Small intestine (tissue), 7 donors: ENCODE measurements around the gene RAET1G. TPM values are rescaled to one million over a fixed set of nuclear protein-coding genes. Genes with fewer than 3 reads are reported as not detected.
"Not testable (repeated sequence)": the region's sequence is repeated elsewhere in the genome, so short reads cannot be mapped to it uniquely, and the experiment has no call there.

Experiments
- DNase-seq, 2 donors: peaks; one replicate each; pipeline versions ENCODE4 v3.0.0 to v3.0.0-alpha.2; 2013
- FAIRE-seq: peaks from 2 replicates; lab custom pipeline; 2012; peaks lifted over from hg19 to GRCh38; lab: Jason Lieb, UNC
- H3K27ac ChIP-seq, 3 donors: one replicate each; pipeline ENCODE4 v1.5.1; 2013; ENCODE audit warnings: low read length in 2 of 3, mild to moderate bottlenecking in 2 of 3, control low read depth in 1 of 3, inconsistent platforms in 1 of 3, low read depth in 1 of 3, moderate library complexity in 1 of 3
- H3K27me3 ChIP-seq, 3 donors: one replicate each; pipeline ENCODE4 v1.6.1; 2013; ENCODE audit warnings: low read length in 3 of 3, inconsistent platforms in 1 of 3; ENCODE audit not compliant: control insufficient read depth in 3 of 3, insufficient read depth in 3 of 3
- H3K36me3 ChIP-seq, 3 donors: one replicate each; pipeline ENCODE4 v1.6.1; 2013; ENCODE audit warnings: low read length in 3 of 3, inconsistent platforms in 1 of 3, low read depth in 1 of 3, mild to moderate bottlenecking in 1 of 3, moderate library complexity in 1 of 3; ENCODE audit not compliant: control insufficient read depth in 3 of 3, insufficient read depth in 2 of 3
- H3K4me1 ChIP-seq, 3 donors: one replicate each; pipeline ENCODE4 v1.6.1; 2013; ENCODE audit warnings: low read length in 2 of 3, inconsistent platforms in 1 of 3, low read depth in 1 of 3, mild to moderate bottlenecking in 1 of 3, moderate library complexity in 1 of 3; ENCODE audit not compliant: control insufficient read depth in 3 of 3, insufficient read depth in 2 of 3
- H3K4me3 ChIP-seq, 3 donors: one replicate each; pipeline ENCODE4 v1.5.1; 2013; ENCODE audit warnings: low read length in 3 of 3, control low read depth in 1 of 3, inconsistent platforms in 1 of 3, low read depth in 1 of 3, mild to moderate bottlenecking in 1 of 3, moderate library complexity in 1 of 3
- H3K9me3 ChIP-seq, 2 donors: one replicate each; pipeline ENCODE4 v1.6.1; 2013; ENCODE audit warnings: low read depth in 1 of 2, low read length in 1 of 2; ENCODE audit not compliant: control insufficient read depth in 2 of 2, insufficient read depth in 1 of 2
- WGBS, 3 donors: extraction: QIAGEN DNeasy Blood & Tissue Kit; methylation state at CpG; one replicate each; pipeline ENCODE4 v1.1.7; 2013; 5-methylcytosine and 5-hydroxymethylcytosine counted together
- polyA plus RNA-seq, 4 donors: library from polyadenylated mRNA; stranded (reverse) in 3 of 4; unstranded in 1 of 4; fragments of 200-250 nt in 3 of 4; fragments of 120-200 nt in 1 of 4; gene quantifications; one replicate each; pipeline versions ENCODE4 v1.2.1 to v1.2.3, GENCODE V29; 2013
- donor health status: healthy with polysubstance abuse.
- donor health status: control.
- donor health status: control.
- donor health status: Bipolar disorder and iron deficiency.
- donor health status: healthy.

The RAET1G gene
- polyA plus RNA-seq, 4 donors: 0.15 to 0.27 TPM; not detected in 2

GRCh38 chr6:149912680-149913079, 10.2 kb downstream of the RAET1G start:
- H3K4me3 ChIP-seq, FAIRE-seq, H3K9me3 ChIP-seq, DNase-seq, H3K4me1 ChIP-seq, H3K27me3 ChIP-seq, H3K36me3 ChIP-seq, H3K27ac ChIP-seq: not testable (repeated sequence)
- WGBS, 3 donors: 73 to 75% (median 75%) methylated on average over 2 to 3 of the region's 3 CpGs

GRCh38 chr6:149910721-149911151, 12.2 kb downstream of the RAET1G start:
- H3K4me3 ChIP-seq: no peak overlapping the region
- no peaks in the 10 kb centered on the region for H3K27me3 ChIP-seq
- no peaks in the 10 kb centered on the region for H3K4me1 ChIP-seq
- DNase-seq (no peak), FAIRE-seq (no peak)
- no peak overlapping the region for H3K27ac ChIP-seq
- H3K9me3 ChIP-seq: peaks cover 0 to 9% of the 10 kb centered on the region in 2 donors
- WGBS, 3 donors: 91 to 95% (median 94%) methylated on average over 23 of the region's 23 CpGs
- no peaks in the 10 kb centered on the region for H3K36me3 ChIP-seq

- no peaks in the 10 kb centered on the region for H3K27me3 ChIP-seq
- H3K4me1 ChIP-seq: no peaks in the 10 kb centered on the region
- H3K9me3 ChIP-seq: peaks cover 0 to 9% of the 10 kb centered on the region in 2 donors
- H3K27ac ChIP-seq: no peak overlapping the region
- WGBS, 3 donors: 82 to 94% (median 87%) methylated on average over 9 of the region's 9 CpGs
- no peak for DNase-seq
- FAIRE-seq: no peak
- no peaks in the 10 kb centered on the region for H3K36me3 ChIP-seq
- H3K4me3 ChIP-seq: no peak overlapping the region
Measured at GRCh38 chr6:149909701-149910470, 13.0 kb downstream of the RAET1G start.

- not testable (repeated sequence) for H3K27ac ChIP-seq, FAIRE-seq, H3K36me3 ChIP-seq, H3K4me3 ChIP-seq, H3K27me3 ChIP-seq, H3K4me1 ChIP-seq, DNase-seq, H3K9me3 ChIP-seq
- WGBS, 3 donors: 72 to 76% (median 72%) methylated on average over 4 of the region's 4 CpGs
Measured at GRCh38 chr6:149908480-149908879, 14.4 kb downstream of the RAET1G start.

- DNase-seq (no peak), FAIRE-seq (no peak)
- Histone ChIP-seq H3K9me3 (peaks cover 0 to 9% of the 10 kb centered on the region in 2 donors), H3K27me3 (no peaks in the 10 kb centered on the region), H3K4me1 (no peaks in the 10 kb centered on the region), H3K27ac (no peak overlapping the region), H3K4me3 (no peak overlapping the region), H3K36me3 (no peaks in the 10 kb centered on the region)
- WGBS, 3 donors: 73 to 85% (median 80%) methylated on average over 2 of the region's 2 CpGs
Measured at GRCh38 chr6:149907317-149907716, 15.6 kb downstream of the RAET1G start.

GRCh38 chr6:149906405-149906804, 16.5 kb downstream of the RAET1G start:
- H3K27ac ChIP-seq: no peak overlapping the region
- no peak for FAIRE-seq
- no peaks in the 10 kb centered on the region for H3K27me3 ChIP-seq
- H3K4me1 ChIP-seq: no peaks in the 10 kb centered on the region
- H3K36me3 ChIP-seq: no peaks in the 10 kb centered on the region
- H3K4me3 ChIP-seq: no peak overlapping the region
- no peak for DNase-seq
- WGBS, 3 donors: 94 to 97% (median 97%) methylated on average over 4 of the region's 4 CpGs
- peaks cover 0 to 9% of the 10 kb centered on the region in 2 donors for H3K9me3 ChIP-seq

GRCh38 chr6:149905911-149906371, 17.0 kb downstream of the RAET1G start:
- H3K27me3 ChIP-seq: no peaks in the 10 kb centered on the region
- H3K27ac ChIP-seq: no peak overlapping the region
- FAIRE-seq: no peak
- H3K36me3 ChIP-seq: no peaks in the 10 kb centered on the region
- no peaks in the 10 kb centered on the region for H3K4me1 ChIP-seq
- H3K9me3 ChIP-seq: peaks cover 0 to 9% of the 10 kb centered on the region in 2 donors
- 76 to 88% (median 79%) methylated on average over 6 of the region's 6 CpGs for WGBS, 3 donors
- H3K4me3 ChIP-seq: no peak overlapping the region
- DNase-seq: no peak

- FAIRE-seq: no peak
Measured at GRCh38 chr6:149905371-149905910, 17.5 kb downstream of the RAET1G start.

More at GRCh38 chr6:149905371-149905910, 17.5 kb downstream of the RAET1G start:
- Histone ChIP-seq H3K9me3 (peaks cover 0 to 9% of the 10 kb centered on the region in 2 donors), H3K4me1 (no peaks in the 10 kb centered on the region), H3K27me3 (no peaks in the 10 kb centered on the region), H3K27ac (no peak overlapping the region), H3K4me3 (no peak overlapping the region), H3K36me3 (no peaks in the 10 kb centered on the region)
- WGBS, 3 donors: 89 to 94% (median 91%) methylated on average over 18 of the region's 18 CpGs
- no peak for DNase-seq
